Measurements from ENCODE around the gene COL4A1. TPM values are rescaled to one million over a fixed set of nuclear protein-coding genes. Genes with fewer than 3 reads are reported as not detected.

COL4A1 gene
- total RNA-seq, 2 donors from 2014 or later, result 27.0 to 97.0 TPM

DNA sequence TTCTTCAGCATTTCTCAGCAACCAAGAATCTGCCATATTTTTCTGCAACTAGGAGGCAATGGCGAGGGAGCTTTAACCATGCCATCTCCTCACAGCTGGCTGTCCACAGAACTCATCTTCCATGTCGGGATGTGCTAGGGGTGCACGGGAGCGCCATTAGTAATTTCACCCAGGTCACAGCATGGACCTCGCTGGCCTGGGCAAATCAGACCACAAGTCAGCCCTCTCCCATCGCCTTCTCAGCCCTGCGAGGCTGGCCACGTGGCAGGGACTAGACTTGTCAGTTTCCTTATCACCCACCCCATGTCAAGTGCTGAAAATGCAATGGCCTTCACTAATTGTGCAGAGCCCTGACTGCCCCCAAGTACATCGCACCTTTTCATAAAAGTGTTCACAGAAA lies 15.7 kb downstream of the COL4A1 start:
- no peak overlapping the region for H3K9ac ChIP-seq (ENCODE audit: low read depth in 2 of 2, low read length in 2 of 2)
- no peak for DNase-seq
- H3K27me3 ChIP-seq, result no peaks in the 10 kb centered on the region
- no peaks in the 10 kb centered on the region for H3K36me3 ChIP-seq
- TF ChIP-seq, protein P1, sequence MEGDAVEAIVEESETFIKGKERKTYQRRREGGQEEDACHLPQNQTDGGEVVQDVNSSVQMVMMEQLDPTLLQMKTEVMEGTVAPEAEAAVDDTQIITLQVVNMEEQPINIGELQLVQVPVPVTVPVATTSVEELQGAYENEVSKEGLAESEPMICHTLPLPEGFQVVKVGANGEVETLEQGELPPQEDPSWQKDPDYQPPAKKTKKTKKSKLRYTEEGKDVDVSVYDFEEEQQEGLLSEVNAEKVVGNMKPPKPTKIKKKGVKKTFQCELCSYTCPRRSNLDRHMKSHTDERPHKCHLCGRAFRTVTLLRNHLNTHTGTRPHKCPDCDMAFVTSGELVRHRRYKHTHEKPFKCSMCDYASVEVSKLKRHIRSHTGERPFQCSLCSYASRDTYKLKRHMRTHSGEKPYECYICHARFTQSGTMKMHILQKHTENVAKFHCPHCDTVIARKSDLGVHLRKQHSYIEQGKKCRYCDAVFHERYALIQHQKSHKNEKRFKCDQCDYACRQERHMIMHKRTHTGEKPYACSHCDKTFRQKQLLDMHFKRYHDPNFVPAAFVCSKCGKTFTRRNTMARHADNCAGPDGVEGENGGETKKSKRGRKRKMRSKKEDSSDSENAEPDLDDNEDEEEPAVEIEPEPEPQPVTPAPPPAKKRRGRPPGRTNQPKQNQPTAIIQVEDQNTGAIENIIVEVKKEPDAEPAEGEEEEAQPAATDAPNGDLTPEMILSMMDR (IDR thresholded peaks at IDR 0.05), result no peak
- H3K4me1 ChIP-seq, result no peaks in the 10 kb centered on the region
- no peak overlapping the region for H3K27ac ChIP-seq
- intact Hi-C loops (cut with DNase I), result no loop called here
- H3K4me3 ChIP-seq, result no peak overlapping the region
- H3K9me3 ChIP-seq, result no peaks in the 10 kb centered on the region

DNA sequence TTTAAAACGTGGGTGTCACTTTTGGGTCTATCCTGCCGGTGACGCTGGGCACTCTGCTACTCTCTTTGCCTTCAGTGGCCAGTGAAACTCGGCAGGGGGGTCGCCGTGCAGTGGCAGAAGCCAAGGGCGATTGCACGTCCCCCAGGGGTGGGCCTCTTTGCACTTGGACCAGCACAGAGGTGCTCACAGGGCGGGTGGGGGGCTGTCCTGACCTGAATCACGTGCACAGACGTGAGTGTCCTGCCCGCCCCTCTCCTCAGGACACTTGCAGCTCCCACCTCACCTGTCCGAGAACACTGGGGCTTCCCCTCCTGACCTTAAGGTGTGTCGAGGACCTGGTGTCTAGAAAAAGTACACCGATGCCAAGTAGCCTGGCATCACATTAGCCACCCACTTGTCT lies 16.1 kb downstream of the COL4A1 start:
- Histone ChIP-seq H3K27me3 (no peaks in the 10 kb centered on the region), H3K9me3 (no peaks in the 10 kb centered on the region), H3K4me3 (no peak overlapping the region), H3K4me1 (no peaks in the 10 kb centered on the region), H3K36me3 (no peaks in the 10 kb centered on the region), H3K9ac (ENCODE audit: low read depth in 2 of 2, low read length in 2 of 2) (no peak overlapping the region), H3K27ac (no peak overlapping the region)
- DNase-seq, result no peak
- TF ChIP-seq, protein P1 (IDR thresholded peaks at IDR 0.05), result no peak
- intact Hi-C loops (cut with DNase I), result no loop called here

DNA sequence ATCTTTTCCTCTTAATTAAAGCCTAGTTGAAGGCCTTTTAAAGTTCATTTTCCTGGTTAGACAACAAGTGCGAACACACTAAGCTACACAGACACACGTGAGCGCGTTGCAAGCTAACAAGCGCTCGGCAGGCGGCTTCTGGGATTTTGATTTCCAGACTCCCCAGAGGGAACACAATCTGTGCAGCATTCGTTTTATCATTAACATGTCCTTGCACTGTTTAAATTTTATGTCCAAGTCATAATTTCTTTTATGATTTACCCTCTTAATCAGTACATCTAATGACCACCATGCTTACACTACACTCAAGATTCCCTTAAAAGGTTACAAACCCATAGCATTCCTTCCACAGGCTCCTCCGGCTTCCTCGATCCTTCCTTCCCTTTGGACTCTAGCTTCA lies 16.8 kb downstream of the COL4A1 start:
- Histone ChIP-seq H3K9ac (ENCODE audit: low read depth in 2 of 2, low read length in 2 of 2) (no peak overlapping the region), H3K36me3 (no peaks in the 10 kb centered on the region), H3K4me3 (no peak overlapping the region), H3K4me1 (no peaks in the 10 kb centered on the region), H3K9me3 (no peaks in the 10 kb centered on the region), H3K27me3 (no peaks in the 10 kb centered on the region), H3K27ac (no peak overlapping the region)
- no peak for DNase-seq
- TF ChIP-seq, protein P1 (IDR thresholded peaks at IDR 0.05), result no peak
- intact Hi-C loops (cut with DNase I), result no loop called here

DNA sequence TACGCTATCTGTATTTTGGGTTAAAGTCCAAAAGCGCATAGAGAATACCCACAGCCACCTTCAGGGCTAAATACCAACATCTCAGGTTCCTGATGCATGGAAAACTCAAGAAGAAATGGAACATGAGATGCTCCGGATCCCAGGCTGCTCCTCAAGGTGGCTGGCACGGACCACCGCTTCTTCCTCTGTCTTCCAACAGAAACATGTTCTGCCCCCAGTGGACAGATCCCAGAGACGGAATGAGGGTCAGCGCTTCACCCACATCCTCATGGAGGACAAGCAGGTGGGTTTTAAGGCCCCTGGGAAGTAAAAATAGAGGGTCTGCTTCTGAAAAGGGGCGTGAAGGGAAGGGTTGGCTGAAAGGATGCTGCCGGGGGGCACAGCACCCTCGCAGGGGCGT lies 17.3 kb downstream of the COL4A1 start:
- DNase-seq, result no peak
- H3K9me3 ChIP-seq, result no peaks in the 10 kb centered on the region
- TF ChIP-seq, protein P1 (IDR thresholded peaks at IDR 0.05), result no peak
- H3K27ac ChIP-seq, result no peak overlapping the region
- no peaks in the 10 kb centered on the region for H3K36me3 ChIP-seq
- intact Hi-C loops (cut with DNase I), result no loop called here
- no peak overlapping the region for H3K4me3 ChIP-seq
- no peak overlapping the region for H3K9ac ChIP-seq (ENCODE audit: low read depth in 2 of 2, low read length in 2 of 2)
- H3K27me3 ChIP-seq, result no peaks in the 10 kb centered on the region
- no peaks in the 10 kb centered on the region for H3K4me1 ChIP-seq

DNA sequence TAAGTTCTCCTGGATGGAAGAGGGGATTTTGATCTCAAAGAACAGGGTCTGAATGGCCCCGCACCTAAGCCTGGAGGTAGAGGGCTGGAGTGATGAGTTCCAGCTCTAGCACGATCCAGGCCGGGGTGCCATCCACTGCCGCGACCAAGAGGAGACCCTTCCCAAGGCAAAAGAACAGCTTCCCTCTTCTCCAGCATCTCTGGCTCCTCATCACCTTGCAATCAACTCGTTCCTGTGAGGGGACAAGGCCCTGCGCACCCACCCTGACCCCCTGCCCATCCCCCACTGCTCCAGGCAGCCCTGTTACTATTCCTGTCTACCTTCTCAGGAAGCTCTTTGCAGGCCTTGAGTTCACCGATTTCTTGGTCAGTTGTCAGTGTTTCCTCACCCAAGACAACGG lies 17.8 kb downstream of the COL4A1 start:
- Histone ChIP-seq H3K4me1 (no peaks in the 10 kb centered on the region), H3K27ac (no peak overlapping the region), H3K27me3 (no peaks in the 10 kb centered on the region), H3K4me3 (no peak overlapping the region), H3K9me3 (no peaks in the 10 kb centered on the region), H3K36me3 (no peaks in the 10 kb centered on the region), H3K9ac (ENCODE audit: low read depth in 2 of 2, low read length in 2 of 2) (no peak overlapping the region)
- TF ChIP-seq, protein P1 (IDR thresholded peaks at IDR 0.05), result no peak
- DNase-seq, result no peak
- intact Hi-C loops (cut with DNase I), result no loop called here

Measured in colonic mucosa (tissue), 4 donors.